Vagina (tissue), 2 donors: ENCODE data around the gene SLC6A3. TPM values are rescaled to one million over a fixed set of nuclear protein-coding genes. Genes with fewer than 3 reads are reported as not detected.
"Not testable (repeated sequence)": the region's sequence is repeated elsewhere in the genome, so short reads cannot be mapped to it uniquely, and the experiment has no call there.

Source experiments
- DNase-seq, 2 donors: peaks; one replicate each; pipeline ENCODE4 v3.0.0-alpha.2; 2017; ENCODE audit errors: extremely low spot score in 2 of 2
- H3K27ac ChIP-seq: fragments of 200-600 bp; sonication (generic); one replicate; pipeline ENCODE4 v1.5.1; 2019
- H3K27me3 ChIP-seq: fragments of 200-600 bp; sonication (generic); one replicate; pipeline ENCODE4 v1.5.1; 2019
- H3K36me3 ChIP-seq, 2 donors: fragments of 200-600 bp; sonication (generic); one replicate each; pipeline ENCODE4 v1.5.1; 2017 to 2019
- H3K4me1 ChIP-seq: fragments of 200-600 bp; sonication (generic); one replicate; pipeline ENCODE4 v1.5.1; 2019
- H3K4me3 ChIP-seq, 2 donors: fragments of 200-600 bp; sonication (generic); 1 replicate in 1 of 2; 2 replicates in 1 of 2; pipeline ENCODE4 v1.5.1; 2016 to 2019
- H3K9me3 ChIP-seq: fragments of 200-600 bp; sonication (generic); one replicate; pipeline ENCODE4 v1.5.1; 2019
- CTCF ChIP-seq, 3 experiments: fragments of 450-650 bp in 2 of 3; fragments of 200-600 bp in 1 of 3; sonication (generic) in 1 of 3; IDR thresholded peaks; one replicate each; pipeline ENCODE4 v1.5.1; 2017 to 2019; ENCODE audit warnings: antibody characterized with exemption in 3 of 3, mild to moderate bottlenecking in 2 of 3, moderate library complexity in 2 of 3
- POLR2A ChIP-seq, 2 donors: fragments of 450-650 bp; IDR thresholded peaks; one replicate each; pipeline ENCODE4 v1.6.1; 2017; ENCODE audit warnings: antibody characterized with exemption in 2 of 2, mild to moderate bottlenecking in 2 of 2, moderate library complexity in 2 of 2
- POLR2AphosphoS5 ChIP-seq, 2 donors: sonication (generic); formaldehyde crosslinking; IDR thresholded peaks; one replicate each; pipeline ENCODE4 v1.9.0; 2017; ENCODE audit warnings: antibody characterized with exemption in 2 of 2, mild to moderate bottlenecking in 2 of 2, low read depth in 1 of 2; ENCODE audit not compliant: insufficient read depth in 1 of 2
- intact Hi-C: fragments of 100-400 bp; cut with DNase I; formaldehyde crosslinking; loops from one replicate; pipeline ENCODE4 v1.15.1; 2023
- total RNA-seq: library from RNA; depleted of rRNA; stranded (reverse); fragments of >200 nt; gene quantifications from one replicate; pipeline ENCODE4 v1.2.3, GENCODE V29; 2016

Gene SLC6A3
- total RNA-seq, 1 donor from 2014 or later, result 0.49 TPM

- H3K4me3 ChIP-seq, result no peak overlapping the region
- intact Hi-C loops, result no loop called here
- H3K36me3 ChIP-seq, result no peaks in the 10 kb centered on the region
- H3K27me3 ChIP-seq, result no peaks in the 10 kb centered on the region
- H3K9me3 ChIP-seq, result no peaks in the 10 kb centered on the region
- no peak overlapping the region for H3K27ac ChIP-seq
- TF ChIP-seq CTCF (IDR thresholded peaks at IDR 0.05) (no peak), POLR2A (IDR thresholded peaks at IDR 0.05) (no peak), POLR2AphosphoS5 (IDR thresholded peaks at IDR 0.05; ENCODE audit: insufficient read depth in 1 of 2, low read depth in 1 of 2) (no peak)
- DNase-seq, result no peak
- peaks cover 8% of the 10 kb centered on the region for H3K4me1 ChIP-seq
Measured at GRCh38 chr5:1375871-1376810, 69.1 kb downstream of the SLC6A3 start.

- Histone ChIP-seq H3K36me3 (no peaks in the 10 kb centered on the region), H3K27ac (no peak overlapping the region), H3K9me3 (no peaks in the 10 kb centered on the region), H3K4me3 (no peak overlapping the region), H3K27me3 (no peaks in the 10 kb centered on the region), H3K4me1 (no peaks in the 10 kb centered on the region)
- no peak for TF ChIP-seq CTCF (IDR thresholded peaks at IDR 0.05)
- no peak for TF ChIP-seq POLR2AphosphoS5 (IDR thresholded peaks at IDR 0.05; ENCODE audit: insufficient read depth in 1 of 2, low read depth in 1 of 2)
- TF ChIP-seq POLR2A (IDR thresholded peaks at IDR 0.05), result no peak
- intact Hi-C loops, result no loop called here
- no peak for DNase-seq
Measured at GRCh38 chr5:1374679-1375055, 70.6 kb downstream of the SLC6A3 start.

- no peak overlapping the region for H3K27ac ChIP-seq
- intact Hi-C loops, result no loop called here
- no peaks in the 10 kb centered on the region for H3K27me3 ChIP-seq
- DNase-seq, result no peak
- no peak overlapping the region for H3K4me3 ChIP-seq
- no peaks in the 10 kb centered on the region for H3K9me3 ChIP-seq
- no peaks in the 10 kb centered on the region for H3K4me1 ChIP-seq
- H3K36me3 ChIP-seq, result no peaks in the 10 kb centered on the region
- no peak for TF ChIP-seq POLR2AphosphoS5 (IDR thresholded peaks at IDR 0.05; ENCODE audit: insufficient read depth in 1 of 2, low read depth in 1 of 2)
- TF ChIP-seq POLR2A (IDR thresholded peaks at IDR 0.05), result no peak
- TF ChIP-seq CTCF (IDR thresholded peaks at IDR 0.05), result no peak
Measured at GRCh38 chr5:1374030-1374678, 71.1 kb downstream of the SLC6A3 start.

- intact Hi-C loops, H3K36me3 ChIP-seq, H3K27me3 ChIP-seq, H3K27ac ChIP-seq, H3K9me3 ChIP-seq, H3K4me3 ChIP-seq, H3K4me1 ChIP-seq, DNase-seq: not testable (repeated sequence)
Measured at GRCh38 chr5:1371972-1372342, 73.3 kb downstream of the SLC6A3 start.

- DNase-seq, result no peak
- Histone ChIP-seq H3K4me3 (no peak overlapping the region), H3K27me3 (no peaks in the 10 kb centered on the region), H3K9me3 (no peaks in the 10 kb centered on the region), H3K27ac (no peak overlapping the region), H3K36me3 (no peaks in the 10 kb centered on the region), H3K4me1 (no peaks in the 10 kb centered on the region)
- intact Hi-C loops, result no loop called here
- TF ChIP-seq CTCF (IDR thresholded peaks at IDR 0.05) (no peak), POLR2A (IDR thresholded peaks at IDR 0.05) (no peak), POLR2AphosphoS5 (IDR thresholded peaks at IDR 0.05; ENCODE audit: insufficient read depth in 1 of 2, low read depth in 1 of 2) (no peak)
Measured at GRCh38 chr5:1371218-1371971, 73.8 kb downstream of the SLC6A3 start.
